H1 (cell line): Measurements from ENCODE around the gene MANF. TPM values are rescaled to one million over a fixed set of nuclear protein-coding genes. Genes with fewer than 3 reads are reported as not detected.

Experiments
- ASH2L ChIP-seq: fragments of 200-600, 300-600 bp; sonication (generic); IDR thresholded peaks from one replicate; pipeline ENCODE4 v1.7.1; 2017; ENCODE audit warnings: low read length
- CEBPB ChIP-seq: IDR thresholded peaks from 2 replicates; pipeline ENCODE4 v1.6.1; 2012; ENCODE audit warnings: low read depth, low read length
- CHD2 ChIP-seq: IDR thresholded peaks from 2 replicates; pipeline ENCODE4 v1.6.1; 2012; ENCODE audit warnings: low read length, improper control_type of control experiment
- CREB1 ChIP-seq: IDR thresholded peaks from 2 replicates; pipeline ENCODE4 v1.6.1; 2012; ENCODE audit warnings: inconsistent platforms
- POU5F1 ChIP-seq: IDR thresholded peaks from 2 replicates; pipeline ENCODE4 v1.6.1; 2011; ENCODE audit warnings: low read depth, mild to moderate bottlenecking, low read length, moderate library complexity
- polyA plus RNA-seq, 7 experiments: library from polyadenylated mRNA; depleted of rRNA in 3 of 7; stranded (reverse) in 5 of 7; unstranded in 2 of 7; fragments of >200 nt in 5 of 7; fragments of 200-250 nt in 2 of 7; gene quantifications; 1 replicate in 5 of 7; 2 replicates in 1 of 7; 4 replicates in 1 of 7; pipeline versions ENCODE4 v1.2.1 to v1.2.3, GENCODE V29; 2011 to 2013; ENCODE audit warnings: missing spikeins in 2 of 7, mixed read lengths in 2 of 7
- total RNA-seq: library from RNA; stranded (reverse); fragmentation: NEBNext Ultra II Directional; extraction: Animal tissue kit (Norgen Biotek cat#: 25700); gene quantifications from 2 replicates; pipeline ENCODE4 v1.2.1, GENCODE V29; 2021

Gene MANF
- total and polyA plus RNA-seq, 2 of the 8 experiments (the other 6 are each of a cell fraction or from before 2014, with no cell fraction given): 37.5 to 159 TPM

- TF ChIP-seq CREB1 (no peak), ASH2L (no peak), POU5F1 (no peak), CHD2 (no peak), CEBPB (no peak)
Measured at GRCh38 chr3:51401735-51402134, 16.6 kb downstream of the MANF start (continued).
